Esophagus (tissue), 2 donors: ENCODE results near the gene PSEN1. TPM values are rescaled to one million over a fixed set of nuclear protein-coding genes. Genes with fewer than 3 reads are reported as not detected.

Experiments used
- H3K27ac ChIP-seq, 2 donors: one replicate each; pipeline ENCODE4 v1.5.1; 2013; ENCODE audit warnings: low read depth in 2 of 2, mild to moderate bottlenecking in 2 of 2, inconsistent platforms in 1 of 2, low read length in 1 of 2, moderate library complexity in 1 of 2
- H3K27me3 ChIP-seq, 2 donors: one replicate each; pipeline ENCODE4 v1.6.1; 2013; ENCODE audit warnings: low read length in 2 of 2, control low read depth in 1 of 2, mild to moderate bottlenecking in 1 of 2; ENCODE audit not compliant: insufficient read depth in 2 of 2, control insufficient read depth in 1 of 2
- H3K36me3 ChIP-seq, 2 donors: one replicate each; pipeline ENCODE4 v1.6.1; 2013; ENCODE audit warnings: low read length in 1 of 2; ENCODE audit not compliant: control insufficient read depth in 2 of 2, insufficient read depth in 2 of 2
- H3K4me1 ChIP-seq, 2 donors: one replicate each; pipeline ENCODE4 v1.6.1; 2013; ENCODE audit warnings: low read length in 1 of 2; ENCODE audit not compliant: control insufficient read depth in 2 of 2, insufficient read depth in 2 of 2
- H3K4me3 ChIP-seq, 2 donors: one replicate each; pipeline ENCODE4 v1.5.1; 2013; ENCODE audit warnings: low read length in 2 of 2, mild to moderate bottlenecking in 2 of 2, low read depth in 1 of 2, moderate library complexity in 1 of 2
- H3K9me3 ChIP-seq, 2 donors: one replicate each; pipeline ENCODE4 v1.6.1; 2013; ENCODE audit warnings: mild to moderate bottlenecking in 2 of 2, low read depth in 1 of 2, low read length in 1 of 2, moderate library complexity in 1 of 2; ENCODE audit not compliant: control insufficient read depth in 2 of 2, insufficient read depth in 1 of 2
- WGBS, 2 donors: extraction: QIAGEN DNeasy Blood & Tissue Kit; methylation state at CpG; one replicate each; pipeline ENCODE4 v1.1.7; 2013; 5-methylcytosine and 5-hydroxymethylcytosine counted together
- polyA plus RNA-seq, 2 donors: library from polyadenylated mRNA; stranded (reverse); fragments of 200-250 nt; gene quantifications; one replicate each; pipeline ENCODE4 v1.2.3, GENCODE V29; 2013
- donor health status: healthy with polysubstance abuse.
- donor health status: Bipolar disorder and iron deficiency.

Gene PSEN1
- polyA plus RNA-seq, 2 donors = 21.1 to 23.3 TPM

DNA sequence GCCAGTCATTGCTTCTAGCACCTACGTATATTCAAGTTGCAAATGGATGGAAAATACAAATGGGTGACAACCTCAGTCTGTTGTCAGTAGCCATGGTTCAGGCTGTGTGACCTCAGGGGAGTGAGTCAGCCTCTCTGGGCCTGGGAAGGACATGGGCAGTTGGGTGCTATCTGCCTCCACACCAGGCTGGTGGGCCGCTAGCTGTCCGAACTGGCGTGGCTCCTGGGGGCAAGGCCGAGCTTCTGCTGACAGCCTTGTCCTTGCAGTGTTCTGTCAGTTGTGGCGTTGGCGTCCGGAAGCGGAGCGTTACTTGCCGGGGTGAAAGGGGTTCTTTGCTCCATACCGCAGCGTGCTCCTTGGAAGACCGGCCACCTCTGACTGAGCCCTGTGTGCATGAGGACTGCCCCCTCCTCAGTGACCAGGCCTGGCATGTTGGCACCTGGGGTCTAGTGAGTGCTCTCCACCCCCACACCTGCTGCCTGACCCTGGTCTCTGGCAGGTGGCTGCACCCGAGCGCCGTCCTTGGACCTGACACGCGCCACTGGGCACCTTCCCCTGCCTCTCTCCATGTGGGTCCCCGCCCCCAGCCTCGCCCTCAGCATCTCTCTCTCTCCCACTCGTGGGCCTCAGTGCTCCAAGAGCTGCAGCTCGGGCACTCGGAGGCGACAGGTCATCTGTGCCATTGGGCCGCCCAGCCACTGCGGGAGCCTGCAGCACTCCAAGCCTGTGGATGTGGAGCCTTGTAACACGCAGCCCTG is 118.1 kb downstream of the PSEN1 start:
- H3K27me3 ChIP-seq = no peaks in the 10 kb centered on the region
- H3K27ac ChIP-seq = no peak overlapping the region
- no peak overlapping the region for H3K4me3 ChIP-seq
- WGBS, 2 donors = 89 to 93% methylated on average over 27 to 28 of the region's 28 CpGs
- no peaks in the 10 kb centered on the region for H3K4me1 ChIP-seq
- no peaks in the 10 kb centered on the region for H3K9me3 ChIP-seq
- H3K36me3 ChIP-seq = no peaks in the 10 kb centered on the region

DNA sequence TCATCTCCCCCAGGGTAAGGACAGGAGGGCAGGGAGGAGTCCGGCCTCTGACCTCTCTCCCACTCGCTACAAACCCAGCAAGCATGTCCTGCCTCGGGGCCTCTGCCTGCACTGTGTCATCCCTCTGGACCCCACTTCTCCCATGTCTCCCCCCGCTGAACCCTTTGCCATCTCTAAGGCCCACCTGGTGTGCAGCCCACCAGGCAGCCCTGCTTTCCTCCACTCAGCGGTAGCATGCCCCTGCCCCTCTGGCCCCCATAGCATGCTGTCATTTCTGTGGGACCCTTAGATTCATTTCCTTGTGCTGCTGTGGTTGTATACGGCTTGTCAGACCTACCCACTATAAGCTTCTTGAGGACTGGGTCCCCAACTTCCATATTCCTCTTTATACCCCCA is 118.7 kb downstream of the PSEN1 start:
- Histone ChIP-seq H3K27me3 (no peaks in the 10 kb centered on the region), H3K36me3 (no peaks in the 10 kb centered on the region)
- WGBS, 2 donors = 91 to 97% methylated on average over 6 of the region's 6 CpGs

DNA sequence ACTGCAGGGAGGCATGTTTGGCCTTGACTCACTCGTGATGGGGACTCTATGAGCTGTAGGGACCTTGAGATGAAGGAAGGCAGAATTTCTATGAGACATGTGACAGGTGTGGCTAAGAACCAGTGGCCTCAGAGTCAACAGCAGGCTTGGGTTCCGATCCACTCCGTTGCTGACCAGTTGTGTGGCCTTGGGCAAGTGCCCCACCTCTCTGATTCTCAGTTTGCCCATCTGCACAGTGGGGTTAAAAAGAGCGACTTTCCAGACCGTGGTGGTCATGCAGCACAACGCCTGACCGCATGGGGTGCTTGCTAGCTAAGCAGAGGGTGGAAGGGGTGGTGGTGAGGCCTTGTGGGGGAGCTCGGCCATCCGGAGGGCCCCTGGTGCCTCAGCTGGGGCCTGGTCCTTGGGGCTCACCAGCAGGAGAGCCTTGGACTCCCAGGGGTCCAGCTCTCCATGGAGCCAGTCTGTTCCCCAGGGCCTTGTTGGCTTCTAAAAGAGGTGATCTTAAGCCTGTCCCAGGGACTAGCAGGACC is 119.5 kb downstream of the PSEN1 start:
- Histone ChIP-seq H3K36me3 (no peaks in the 10 kb centered on the region), H3K4me3 (no peak overlapping the region), H3K4me1 (no peaks in the 10 kb centered on the region), H3K27ac (no peak overlapping the region), H3K27me3 (no peaks in the 10 kb centered on the region), H3K9me3 (no peaks in the 10 kb centered on the region)
- 86 to 91% methylated on average over 9 of the region's 9 CpGs for WGBS, 2 donors

More for the DNA sequence above, 118.7 kb downstream of the PSEN1 start:
- Histone ChIP-seq H3K9me3 (no peaks in the 10 kb centered on the region), H3K27ac (no peak overlapping the region), H3K4me3 (no peak overlapping the region), H3K4me1 (no peaks in the 10 kb centered on the region)

DNA sequence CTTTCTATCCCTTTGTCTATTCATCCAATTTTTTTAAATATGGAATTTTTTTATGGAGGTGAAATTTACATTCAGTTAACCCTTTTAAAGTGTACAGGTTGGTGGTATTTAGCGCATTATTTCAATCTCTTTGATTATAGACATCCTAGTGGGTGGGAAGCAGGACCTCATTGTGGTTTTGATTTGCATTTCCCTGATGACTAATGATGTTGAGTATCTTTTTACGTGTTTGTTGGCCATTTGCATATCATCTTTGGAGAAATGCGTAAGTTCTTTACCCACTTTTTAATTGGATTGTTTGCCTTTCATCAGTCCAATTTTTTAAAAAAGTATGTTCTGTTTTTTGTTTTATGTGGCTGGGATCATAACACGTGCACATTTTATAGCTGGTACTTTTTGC is 121.8 kb downstream of the PSEN1 start:
- H3K9me3 ChIP-seq = no peaks in the 10 kb centered on the region
- no peaks in the 10 kb centered on the region for H3K4me1 ChIP-seq
- H3K27me3 ChIP-seq = no peaks in the 10 kb centered on the region
- H3K36me3 ChIP-seq = no peaks in the 10 kb centered on the region
- H3K27ac ChIP-seq = no peak overlapping the region
- 76 to 77% methylated on average over 4 of the region's 4 CpGs for WGBS, 2 donors
- H3K4me3 ChIP-seq = no peak overlapping the region

DNA sequence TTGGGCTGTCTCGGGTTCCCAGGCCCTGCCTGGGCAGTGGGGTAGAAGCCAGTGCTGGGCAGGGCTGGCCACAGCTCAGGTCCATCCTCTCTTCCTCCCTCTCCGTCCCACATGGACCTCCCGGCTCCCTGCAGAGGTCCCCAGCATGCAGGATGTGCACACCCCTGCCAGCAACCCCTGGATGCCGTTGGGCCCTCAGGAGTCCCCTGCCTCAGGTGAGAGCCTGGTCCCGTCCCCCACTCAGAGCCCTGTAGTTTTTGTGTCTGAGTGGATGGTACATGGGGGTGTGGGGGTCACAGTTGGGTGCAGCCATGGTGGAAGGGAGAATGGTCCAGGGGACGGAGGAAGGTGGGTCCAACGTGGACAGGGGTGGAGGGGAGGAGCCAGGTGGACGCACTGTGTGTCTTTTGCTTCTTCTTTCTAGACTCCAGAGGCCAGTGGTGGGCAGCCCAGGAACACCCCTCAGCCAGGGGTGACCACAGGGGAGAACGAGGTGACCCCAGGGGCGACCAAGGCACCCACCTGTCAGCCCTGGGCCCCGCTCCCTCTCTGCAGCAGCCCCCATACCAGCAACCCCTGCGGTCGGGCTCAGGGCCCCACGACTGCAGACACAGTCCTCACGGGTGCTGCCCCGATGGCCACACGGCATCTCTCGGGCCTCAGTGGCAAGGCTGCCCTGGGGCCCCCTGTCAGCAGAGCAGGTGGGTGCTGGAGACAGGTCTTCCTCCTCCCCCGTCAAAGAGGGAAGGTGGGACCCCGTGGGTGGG is 122.7 kb downstream of the PSEN1 start:
- H3K9me3 ChIP-seq = no peaks in the 10 kb centered on the region
- H3K36me3 ChIP-seq = no peaks in the 10 kb centered on the region
- no peak overlapping the region for H3K4me3 ChIP-seq
- no peaks in the 10 kb centered on the region for H3K4me1 ChIP-seq
- 87 to 90% methylated on average over 20 of the region's 20 CpGs for WGBS, 2 donors
- no peak overlapping the region for H3K27ac ChIP-seq
- no peaks in the 10 kb centered on the region for H3K27me3 ChIP-seq

DNA sequence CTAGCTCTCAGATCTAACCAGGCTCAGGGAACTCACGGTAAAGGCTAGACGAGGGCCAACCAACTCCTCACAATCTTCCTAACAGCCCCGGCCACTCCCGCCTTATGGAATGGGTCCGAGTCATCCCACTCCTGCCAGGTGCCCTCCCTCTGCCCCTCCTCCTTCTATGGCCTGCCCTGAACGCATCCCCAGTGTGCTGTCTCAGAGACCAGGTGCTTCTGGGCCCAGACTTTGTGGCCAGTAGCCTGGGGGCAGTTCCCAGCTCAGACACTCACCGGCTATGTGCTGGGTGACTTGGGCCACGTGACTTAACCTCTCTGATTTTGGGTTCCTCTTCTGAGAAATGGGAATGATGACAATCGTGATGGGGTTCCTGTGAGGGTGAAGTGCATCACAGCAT is 123.5 kb downstream of the PSEN1 start:
- WGBS, 2 donors = 77 to 83% methylated on average over 9 of the region's 9 CpGs

DNA sequence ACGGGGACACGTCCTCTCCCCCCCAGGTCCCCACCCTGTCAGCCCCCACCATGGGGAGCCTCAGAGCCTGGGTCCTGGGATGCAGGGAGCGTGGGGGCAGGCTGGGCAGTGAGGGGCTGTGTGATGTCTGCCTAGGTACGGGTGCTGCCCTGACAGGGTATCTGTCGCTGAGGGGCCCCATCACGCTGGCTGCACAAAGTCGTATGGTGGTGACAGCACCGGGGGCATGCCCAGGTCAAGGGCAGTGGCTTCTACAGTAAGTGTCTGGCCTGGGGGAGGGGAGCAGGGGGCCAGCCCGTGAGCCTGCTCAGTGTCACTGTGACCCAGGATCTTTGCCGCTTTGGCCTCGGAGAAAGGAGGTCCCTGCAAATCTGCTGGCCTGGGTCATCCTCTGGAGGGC is 124.3 kb downstream of the PSEN1 start:
- WGBS, 2 donors = 81 to 86% methylated on average over 11 of the region's 11 CpGs
- no peaks in the 10 kb centered on the region for H3K36me3 ChIP-seq
- no peaks in the 10 kb centered on the region for H3K9me3 ChIP-seq

More for the DNA sequence above, 123.5 kb downstream of the PSEN1 start:
- Histone ChIP-seq H3K27me3 (no peaks in the 10 kb centered on the region), H3K27ac (no peak overlapping the region), H3K36me3 (no peaks in the 10 kb centered on the region), H3K4me3 (no peak overlapping the region), H3K4me1 (no peaks in the 10 kb centered on the region), H3K9me3 (no peaks in the 10 kb centered on the region)

DNA sequence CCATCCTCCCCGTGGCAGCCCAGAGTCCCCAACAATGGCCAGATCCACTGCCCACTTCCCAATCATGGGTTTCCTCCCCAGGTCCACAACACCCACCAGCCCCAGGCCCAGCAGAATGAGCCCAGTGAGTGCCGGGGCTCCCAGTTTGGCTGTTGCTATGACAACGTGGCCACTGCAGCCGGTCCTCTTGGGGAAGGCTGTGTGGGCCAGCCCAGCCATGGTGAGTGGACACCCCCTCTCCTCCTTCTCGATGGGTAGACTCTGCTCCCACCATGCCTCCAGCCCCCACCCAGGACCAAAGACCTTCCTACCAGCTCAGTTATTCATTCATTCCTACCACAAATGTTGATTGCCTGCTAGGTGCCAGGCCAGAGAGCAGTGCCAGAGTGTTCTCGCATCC is 124.8 kb downstream of the PSEN1 start:
- 77 to 81% methylated on average over 5 to 6 of the region's 6 CpGs for WGBS, 2 donors
- H3K36me3 ChIP-seq = no peaks in the 10 kb centered on the region
- H3K27ac ChIP-seq = no peak overlapping the region
- H3K9me3 ChIP-seq = no peaks in the 10 kb centered on the region
- no peaks in the 10 kb centered on the region for H3K4me1 ChIP-seq
- no peak overlapping the region for H3K4me3 ChIP-seq
- H3K27me3 ChIP-seq = no peaks in the 10 kb centered on the region

More for the DNA sequence above, 124.3 kb downstream of the PSEN1 start:
- no peak overlapping the region for H3K27ac ChIP-seq
- no peak overlapping the region for H3K4me3 ChIP-seq
- H3K27me3 ChIP-seq = no peaks in the 10 kb centered on the region
- no peaks in the 10 kb centered on the region for H3K4me1 ChIP-seq

DNA sequence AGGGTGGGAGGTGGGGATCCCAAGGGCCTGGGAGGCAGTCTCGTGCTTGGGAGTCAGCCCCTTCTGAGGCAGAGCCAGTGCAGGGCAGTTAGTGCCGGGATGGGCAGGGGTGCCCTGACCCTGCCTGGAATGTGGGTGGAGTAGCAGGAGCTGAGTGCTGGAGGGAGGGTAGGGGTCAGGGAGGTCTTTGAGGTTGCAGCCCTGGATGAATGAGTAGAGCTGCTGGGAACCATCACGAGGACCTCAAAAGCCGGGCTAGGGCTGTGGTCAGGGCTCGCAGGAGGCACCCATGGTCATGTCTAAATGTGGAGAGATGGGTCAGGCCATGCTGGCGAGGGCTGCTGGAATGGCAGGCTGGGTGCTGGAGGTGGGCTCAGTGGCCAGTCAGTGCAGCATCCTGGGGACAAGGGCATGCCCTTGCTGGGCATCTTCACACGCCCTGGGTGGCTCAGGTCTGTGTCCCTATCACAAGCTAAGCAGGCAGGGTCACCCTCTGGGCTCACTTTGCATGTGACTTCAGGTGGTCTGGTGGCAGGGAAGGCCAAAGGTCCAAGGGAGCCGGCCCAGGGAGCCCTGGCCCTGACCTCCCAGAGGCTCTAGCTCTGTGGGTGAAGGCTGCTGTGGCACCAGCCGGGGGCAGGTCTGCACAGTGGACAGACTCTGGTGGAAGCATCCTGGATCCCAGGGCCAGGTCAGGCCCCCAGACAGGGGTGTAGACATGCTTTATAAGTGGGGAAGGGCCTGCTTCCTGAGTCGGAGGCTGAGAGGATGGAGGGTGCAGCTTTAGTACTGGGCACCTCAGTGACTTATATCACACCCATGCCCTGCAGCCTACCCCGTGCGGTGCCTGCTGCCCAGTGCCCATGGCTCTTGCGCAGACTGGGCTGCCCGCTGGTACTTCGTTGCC is 125.5 kb downstream of the PSEN1 start:
- no peaks in the 10 kb centered on the region for H3K4me1 ChIP-seq
- no peak overlapping the region for H3K27ac ChIP-seq
- peaks cover 0 to 3% of the 10 kb centered on the region in 2 donors for H3K36me3 ChIP-seq
- no peaks in the 10 kb centered on the region for H3K27me3 ChIP-seq
- H3K9me3 ChIP-seq = no peaks in the 10 kb centered on the region
- 86 to 90% methylated on average over 14 to 15 of the region's 15 CpGs for WGBS, 2 donors
- no peak overlapping the region for H3K4me3 ChIP-seq
